GM19455 (cell line): ENCODE results near the gene ELFN1.
"Not testable (repeated sequence)": the region's sequence is repeated elsewhere in the genome, so short reads cannot be mapped to it uniquely, and the experiment has no call there.

Experiments
- ATAC-seq: cut with Tn5 transposase; IDR thresholded peaks from one replicate; pipeline ENCODE4 v1.9.1; 2021; ENCODE audit not compliant: unreplicated experiment

ELFN1 gene

GRCh38 chr7:1707756-1708595 is 37.9 kb downstream of the ELFN1 start:
- ATAC-seq: no peak

- no peak for ATAC-seq
Observed at GRCh38 chr7:1708596-1709251, 38.6 kb downstream of the ELFN1 start.

- ATAC-seq: no peak
Observed at GRCh38 chr7:1709281-1709680, 39.2 kb downstream of the ELFN1 start.

- ATAC-seq: no peak
Observed at GRCh38 chr7:1709900-1710299, 39.8 kb downstream of the ELFN1 start.

- ATAC-seq: no peak
Observed at GRCh38 chr7:1710936-1711335, 40.9 kb downstream of the ELFN1 start.

- no peak for ATAC-seq
Observed at GRCh38 chr7:1712907-1713501, 42.9 kb downstream of the ELFN1 start.

- no peak for ATAC-seq
Observed at GRCh38 chr7:1713502-1714484, 43.7 kb downstream of the ELFN1 start.

GRCh38 chr7:1714583-1715330 is 44.7 kb downstream of the ELFN1 start:
- ATAC-seq: no peak

- no peak for ATAC-seq
Observed at GRCh38 chr7:1715331-1715625, 45.2 kb downstream of the ELFN1 start.

GRCh38 chr7:1715671-1716074 is 45.6 kb downstream of the ELFN1 start:
- ATAC-seq: no peak

- no peak for ATAC-seq
Observed at GRCh38 chr7:1716263-1717094, 46.4 kb downstream of the ELFN1 start.

GRCh38 chr7:1717095-1717483 is 47.0 kb downstream of the ELFN1 start:
- no peak for ATAC-seq

GRCh38 chr7:1717903-1718676 is 48.0 kb downstream of the ELFN1 start:
- ATAC-seq: no peak

GRCh38 chr7:1718850-1719249 is 48.8 kb downstream of the ELFN1 start:
- not testable (repeated sequence) for ATAC-seq

- not testable (repeated sequence) for ATAC-seq
Observed at GRCh38 chr7:1719256-1719655, 49.2 kb downstream of the ELFN1 start.

- no peak for ATAC-seq
Observed at GRCh38 chr7:1719913-1720312, 49.8 kb downstream of the ELFN1 start.

GRCh38 chr7:1720326-1720725 is 50.2 kb downstream of the ELFN1 start:
- ATAC-seq: no peak

GRCh38 chr7:1721047-1721690 is 51.1 kb downstream of the ELFN1 start:
- ATAC-seq: no peak
